Activated naive CD8-positive, alpha-beta T cell treated with anti-CD3 and anti-CD28 coated beads, Interleukin-2, amount 50 U/mL, for 24 hours (primary cell): ENCODE data around the gene A2M.
"Not testable (repeated sequence)": the region's sequence is repeated elsewhere in the genome, so short reads cannot be mapped to it uniquely, and the experiment has no call there.

Experiments
- ATAC-seq: fragments of 150-1000 bp; cut with Tn5 transposase; one replicate; pipeline ENCODE4 v1.10.0; 2021
- DNase-seq: peaks from one replicate; pipeline ENCODE4 v3.0.0; 2021
- H3K27ac Mint-ChIP-seq: one replicate; pipeline ENCODE4 v1.8.0; 2021; ENCODE audit warnings: mild to moderate bottlenecking, mixed read lengths
- H3K27me3 Mint-ChIP-seq: one replicate; pipeline ENCODE4 v1.8.0; 2021; ENCODE audit warnings: mixed read lengths
- H3K36me3 Mint-ChIP-seq: one replicate; pipeline ENCODE4 v1.8.0; 2021; ENCODE audit warnings: low read depth, mixed read lengths
- H3K4me1 Mint-ChIP-seq: one replicate; pipeline ENCODE4 v1.8.0; 2021; ENCODE audit warnings: mixed read lengths
- H3K4me3 Mint-ChIP-seq: one replicate; pipeline ENCODE4 v1.8.0; 2021; ENCODE audit warnings: mild to moderate bottlenecking, moderate library complexity, mixed read lengths
- H3K9me3 Mint-ChIP-seq: one replicate; pipeline ENCODE4 v1.8.0; 2021; ENCODE audit warnings: mixed read lengths

A2M gene

GRCh38 chr12:9115731-9116559 is at the start of gene A2M:
Gene A2M (minus strand): TSS chr12:9115919. CDS start chr12:9115849, 70 bp downstream.
- H3K4me1 Mint-ChIP-seq = peaks cover 29% of the 10 kb centered on the region
- H3K4me3 Mint-ChIP-seq = no peak within 1 kb of the TSS
- H3K27ac Mint-ChIP-seq = peak within 1 kb of the TSS; percentile 32
- no peak for DNase-seq
- no peaks in the 10 kb centered on the region for H3K27me3 Mint-ChIP-seq
- no peak for ATAC-seq
- no peaks in the 10 kb centered on the region for H3K9me3 Mint-ChIP-seq
- H3K36me3 Mint-ChIP-seq = no peaks in the 10 kb centered on the region

- Mint-ChIP-seq H3K4me1 (no peaks in the 10 kb centered on the region), H3K9me3 (no peaks in the 10 kb centered on the region), H3K4me3 (no peak overlapping the region), H3K27ac (no peak overlapping the region), H3K36me3 (peaks cover 1% of the 10 kb centered on the region), H3K27me3 (no peaks in the 10 kb centered on the region)
- no peak for ATAC-seq
- no peak for DNase-seq
These were observed 47.7 kb upstream of the A2M start for GRCh38 chr12:9163392-9163791.

GRCh38 chr12:9156119-9156518 is 40.4 kb upstream of the A2M start:
- no peaks in the 10 kb centered on the region for H3K27me3 Mint-ChIP-seq
- no peak for DNase-seq
- H3K27ac Mint-ChIP-seq = no peak overlapping the region
- no peak overlapping the region for H3K4me3 Mint-ChIP-seq
- H3K36me3 Mint-ChIP-seq = peaks cover 1% of the 10 kb centered on the region
- H3K4me1 Mint-ChIP-seq = no peaks in the 10 kb centered on the region
- no peak for ATAC-seq
- no peaks in the 10 kb centered on the region for H3K9me3 Mint-ChIP-seq

- peaks cover 1% of the 10 kb centered on the region for H3K27me3 Mint-ChIP-seq
- peaks cover 18% of the 10 kb centered on the region for H3K36me3 Mint-ChIP-seq
- peaks cover 19% of the 10 kb centered on the region for H3K4me1 Mint-ChIP-seq
These were observed 33.7 kb upstream of the A2M start for GRCh38 chr12:9149372-9149771.

GRCh38 chr12:9148926-9149325 is 33.2 kb upstream of the A2M start:
- H3K27me3 Mint-ChIP-seq = peaks cover 1% of the 10 kb centered on the region
- no peak overlapping the region for H3K4me3 Mint-ChIP-seq
- H3K9me3 Mint-ChIP-seq = peaks cover 22% of the 10 kb centered on the region
- H3K27ac Mint-ChIP-seq = no peak overlapping the region
- DNase-seq = no peak
- H3K4me1 Mint-ChIP-seq = peaks cover 19% of the 10 kb centered on the region
- no peak for ATAC-seq
- peaks cover 19% of the 10 kb centered on the region for H3K36me3 Mint-ChIP-seq

More at GRCh38 chr12:9149372-9149771, 33.7 kb upstream of the A2M start:
- DNase-seq = no peak
- ATAC-seq = no peak
- Mint-ChIP-seq H3K27ac (no peak overlapping the region), H3K4me3 (no peak overlapping the region), H3K9me3 (peaks cover 17% of the 10 kb centered on the region)

GRCh38 chr12:9147461-9147860 is 31.7 kb upstream of the A2M start:
- H3K4me3 Mint-ChIP-seq = no peak overlapping the region
- peak overlapping the region; percentile 12 for H3K27ac Mint-ChIP-seq

GRCh38 chr12:9144730-9145106 is 29.0 kb upstream of the A2M start:
- no peak for DNase-seq
- Mint-ChIP-seq H3K27ac (no peak overlapping the region), H3K36me3 (peaks cover 23% of the 10 kb centered on the region), H3K27me3 (peaks cover 1% of the 10 kb centered on the region), H3K4me3 (no peak overlapping the region), H3K9me3 (peaks cover 28% of the 10 kb centered on the region), H3K4me1 (peaks cover 19% of the 10 kb centered on the region)
- ATAC-seq = no peak

More at GRCh38 chr12:9147461-9147860, 31.7 kb upstream of the A2M start:
- ATAC-seq (no peak), DNase-seq (no peak)
- Mint-ChIP-seq H3K9me3 (peaks cover 28% of the 10 kb centered on the region), H3K27me3 (peaks cover 1% of the 10 kb centered on the region), H3K4me1 (peaks cover 19% of the 10 kb centered on the region), H3K36me3 (peaks cover 23% of the 10 kb centered on the region)

GRCh38 chr12:9143929-9144729 is 28.4 kb upstream of the A2M start:
- ATAC-seq (no peak), DNase-seq (no peak)
- Mint-ChIP-seq H3K4me3 (no peak overlapping the region), H3K27ac (no peak overlapping the region), H3K36me3 (peaks cover 23% of the 10 kb centered on the region), H3K4me1 (peaks cover 19% of the 10 kb centered on the region), H3K27me3 (peaks cover 1% of the 10 kb centered on the region), H3K9me3 (peaks cover 28% of the 10 kb centered on the region)

GRCh38 chr12:9143137-9143536 is 27.4 kb upstream of the A2M start:
- Mint-ChIP-seq H3K27ac (no peak overlapping the region), H3K27me3 (peaks cover 1% of the 10 kb centered on the region), H3K9me3 (peaks cover 28% of the 10 kb centered on the region), H3K4me1 (peaks cover 19% of the 10 kb centered on the region), H3K36me3 (peaks cover 23% of the 10 kb centered on the region), H3K4me3 (no peak overlapping the region)
- no peak for DNase-seq
- no peak for ATAC-seq

GRCh38 chr12:9139588-9140290 is 24.0 kb upstream of the A2M start:
- not testable (repeated sequence) for H3K27ac Mint-ChIP-seq, H3K4me3 Mint-ChIP-seq, ATAC-seq

GRCh38 chr12:9135903-9136310 is 20.2 kb upstream of the A2M start:
- Mint-ChIP-seq H3K4me3 (no peak overlapping the region), H3K36me3 (no peaks in the 10 kb centered on the region), H3K4me1 (no peaks in the 10 kb centered on the region), H3K9me3 (no peaks in the 10 kb centered on the region), H3K27me3 (no peaks in the 10 kb centered on the region), H3K27ac (no peak overlapping the region)
- no peak for DNase-seq
- no peak for ATAC-seq

More at GRCh38 chr12:9139588-9140290, 24.0 kb upstream of the A2M start:
- H3K27me3 Mint-ChIP-seq, DNase-seq, H3K36me3 Mint-ChIP-seq, H3K4me1 Mint-ChIP-seq: not testable (repeated sequence)
- peaks cover 14% of the 10 kb centered on the region for H3K9me3 Mint-ChIP-seq

GRCh38 chr12:9134981-9135628 is 19.4 kb upstream of the A2M start:
- Mint-ChIP-seq H3K27ac (no peak overlapping the region), H3K4me3 (no peak overlapping the region), H3K27me3 (no peaks in the 10 kb centered on the region), H3K4me1 (no peaks in the 10 kb centered on the region), H3K9me3 (peaks cover 7% of the 10 kb centered on the region), H3K36me3 (no peaks in the 10 kb centered on the region)
- DNase-seq (peak; percentile 5), ATAC-seq (peak; percentile 46)

- Mint-ChIP-seq H3K27me3 (no peaks in the 10 kb centered on the region), H3K4me3 (no peak overlapping the region), H3K36me3 (peaks cover 2% of the 10 kb centered on the region), H3K27ac (no peak overlapping the region), H3K9me3 (peaks cover 11% of the 10 kb centered on the region), H3K4me1 (no peaks in the 10 kb centered on the region)
- no peak for DNase-seq
- no peak for ATAC-seq
These were observed 17.6 kb upstream of the A2M start for GRCh38 chr12:9133216-9133916.
